NCI-H446 treated with DMSO at 0.1 percent for 48 hours (cell line): ENCODE results near the gene ASIC2.
"Not testable (repeated sequence)": the region's sequence is repeated elsewhere in the genome, so short reads cannot be mapped to it uniquely, and the experiment has no call there.

Source experiments
- DNase-seq: peaks from one replicate; lab custom pipeline; 2025; lab: John Stamatoyannopoulos, UW

ASIC2 gene

GRCh38 chr17:32980230-32980629, 312.9 kb downstream of the ASIC2 start:
- no peak for DNase-seq

DNA sequence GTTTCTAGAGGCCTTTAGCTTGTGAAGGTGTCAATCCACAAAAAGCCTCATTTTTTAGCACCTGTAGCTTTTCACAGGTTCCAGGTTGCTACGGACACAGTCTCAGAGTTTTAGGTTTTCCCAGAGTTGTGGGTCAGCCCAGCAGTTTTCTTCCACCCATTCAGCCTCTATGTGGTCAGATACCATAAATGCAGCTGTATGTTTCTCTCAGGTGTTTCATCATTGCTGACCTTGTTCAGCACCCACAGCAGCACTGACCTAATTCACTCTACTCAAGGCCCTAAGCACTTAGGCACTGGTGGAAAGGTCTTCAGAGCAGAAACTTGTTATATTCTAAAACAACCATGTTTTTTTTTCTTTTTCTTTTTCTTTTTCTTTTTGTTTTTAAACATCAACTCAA, 316.5 kb downstream of the ASIC2 start:
- DNase-seq = no peak

GRCh38 chr17:32976131-32976530, 317.0 kb downstream of the ASIC2 start:
- no peak for DNase-seq

- no peak for DNase-seq
Measured at GRCh38 chr17:32971171-32971570, 321.9 kb downstream of the ASIC2 start.

DNA sequence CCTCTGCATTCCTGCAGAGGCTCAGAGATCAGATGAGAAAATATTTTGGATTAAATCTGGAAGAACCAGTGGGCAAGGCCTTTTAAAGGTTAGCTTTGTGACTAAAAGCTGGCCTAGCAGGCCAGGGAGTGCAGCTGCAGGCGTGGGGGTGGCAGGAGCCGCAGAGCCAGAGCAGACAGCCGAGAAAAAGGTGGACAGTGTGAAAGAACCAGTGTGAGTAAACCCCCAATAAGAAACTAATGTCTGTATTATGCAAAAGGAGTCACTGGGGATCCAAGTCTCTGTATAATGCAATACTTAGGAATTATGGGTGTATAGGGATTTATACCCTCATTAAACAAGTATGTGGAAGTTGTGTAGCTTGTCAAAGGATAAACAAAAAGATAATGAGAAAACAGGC, 322.8 kb downstream of the ASIC2 start:
- no peak for DNase-seq

DNA sequence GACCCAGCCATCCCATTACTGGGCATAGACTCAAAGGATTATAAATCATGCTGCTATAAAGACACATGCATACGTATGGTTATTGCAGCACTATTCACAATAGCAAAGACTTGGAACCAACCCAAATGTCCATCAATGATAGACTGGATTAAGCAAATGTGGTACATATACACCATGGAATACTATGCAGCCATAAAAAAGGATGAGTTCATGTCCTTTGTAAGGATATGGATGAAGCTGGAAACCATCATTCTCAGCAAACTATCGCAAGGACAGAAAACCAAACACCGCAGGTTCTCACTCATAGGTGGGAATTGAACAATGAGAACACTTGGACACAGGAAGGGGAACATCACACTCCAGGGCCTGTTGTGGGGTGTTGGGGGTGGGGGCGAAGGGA, 323.9 kb downstream of the ASIC2 start:
- not testable (repeated sequence) for DNase-seq

GRCh38 chr17:32964541-32964940, 328.6 kb downstream of the ASIC2 start:
- DNase-seq = no peak
